HepG2 (cell line): ENCODE measurements around the gene MDH1B. TPM values are rescaled to one million over a fixed set of nuclear protein-coding genes. Genes with fewer than 3 reads are reported as not detected.

Source experiments
- ATAC-seq: fragments of 200-7000 bp; cut with Tn5 transposase; 3 replicates; pipeline ENCODE4 v1.9.1; 2020; ENCODE audit warnings: mild to moderate bottlenecking, moderate library complexity
- BruUV-seq: library from RNA; stranded (reverse); fragments of 400-500 nt; replicated peaks from 2 replicates; lab custom pipeline; 2021; lab: Mats Ljungman, UMichigan
- CTCF ChIA-PET: fragments of 300-600 bp; formaldehyde crosslinking; extraction: SDS; loops from one replicate; lab custom pipeline; 2021; ENCODE audit warnings: low total read pairs, inconsistent platforms, low intra/inter-chr PET ratio; lab: Yijun Ruan, JAX
- POLR2A ChIA-PET: fragments of 350-600 bp; sonication (Branson Sonifier 250); formaldehyde crosslinking; loops from one replicate; lab custom pipeline; 2020; ENCODE audit warnings: antibody characterized with exemption, inconsistent platforms; lab: Yijun Ruan, JAX
- DNase-seq: peaks from one replicate; pipeline ENCODE4 v3.0.0-alpha.2; 2015; ENCODE audit warnings: low spot score
- FAIRE-seq: peaks from 3 replicates; lab custom pipeline; 2011; peaks lifted over from hg19 to GRCh38; lab: Jason Lieb, UNC
- H2AFZ ChIP-seq: one replicate; pipeline ENCODE4 v1.6.1; 2011; ENCODE audit warnings: low read length, inconsistent platforms
- H3K27ac ChIP-seq: fragments of 300-600 bp; 3 replicates; pipeline ENCODE4 v1.8.0; 2011; ENCODE audit warnings: mixed run types, mild to moderate bottlenecking, mixed read lengths, low read length, inconsistent platforms; ENCODE audit not compliant: insufficient read depth; ENCODE audit errors: extremely low read length
- H3K27me3 ChIP-seq, 2 experiments: fragments of 200-600 bp in 1 of 2; 2 replicates in 1 of 2; 3 replicates in 1 of 2; pipeline versions ENCODE4 v1.6.0 to v1.8.0; 2011; ENCODE audit warnings: low read length in 2 of 2, mild to moderate bottlenecking in 2 of 2, moderate library complexity in 2 of 2, inconsistent platforms in 1 of 2; ENCODE audit not compliant: insufficient read depth in 2 of 2, control insufficient read depth in 1 of 2
- H3K36me3 ChIP-seq, 2 experiments: fragments of 200-600 bp in 1 of 2; replicated peaks in 1 of 2; 2 replicates in 1 of 2; 3 replicates in 1 of 2; pipeline versions ENCODE4 v1.5.1 to v1.8.0; 2011; ENCODE audit warnings: low read length in 2 of 2, inconsistent platforms in 1 of 2; ENCODE audit not compliant: insufficient read depth in 2 of 2, control insufficient read depth in 1 of 2
- H3K4me1 ChIP-seq: 2 replicates; pipeline ENCODE4 v1.5.1; 2012; ENCODE audit warnings: low read length, inconsistent platforms; ENCODE audit not compliant: insufficient read depth
- H3K4me2 ChIP-seq: 2 replicates; pipeline ENCODE4 v1.6.0; 2011; ENCODE audit warnings: low read depth, low read length, inconsistent platforms
- H3K4me3 ChIP-seq, 3 experiments: fragments of 200-600 bp in 1 of 3; sonication (generic), shearing (Covaris generic) in 1 of 3; replicated peaks in 1 of 3; 2 replicates each; pipeline ENCODE4 v1.5.1; 2011 to 2016; ENCODE audit warnings: low read length in 3 of 3, inconsistent platforms in 2 of 3, low read depth in 2 of 3, mild to moderate bottlenecking in 2 of 3, control low read depth in 1 of 3, mixed read lengths in 1 of 3; ENCODE audit not compliant: insufficient read depth in 1 of 3
- H3K79me2 ChIP-seq: one replicate; pipeline ENCODE4 v1.6.1; 2011; ENCODE audit warnings: low read length, inconsistent platforms; ENCODE audit not compliant: insufficient read depth
- H3K9ac ChIP-seq: 2 replicates; pipeline ENCODE4 v1.6.0; 2011; ENCODE audit warnings: mild to moderate bottlenecking, low read depth, low read length, inconsistent platforms; ENCODE audit not compliant: insufficient read depth
- H3K9me3 ChIP-seq: 2 replicates; pipeline ENCODE4 v1.5.1; 2012; ENCODE audit warnings: mild to moderate bottlenecking, low read length
- H4K20me1 ChIP-seq: 2 replicates; pipeline ENCODE4 v1.6.0; 2011; ENCODE audit warnings: inconsistent platforms, mild to moderate bottlenecking, low read length, moderate library complexity; ENCODE audit not compliant: insufficient read depth
- ATF7 ChIP-seq, 2 experiments: fragments of 450-650 bp in 1 of 2; sonication (generic) in 1 of 2; formaldehyde crosslinking in 1 of 2; IDR thresholded peaks; 2 replicates each; pipeline versions ENCODE4 v1.4.0 to v1.6.1; 2016 to 2020; ENCODE audit warnings: antibody characterized with exemption in 1 of 2, mild to moderate bottlenecking in 1 of 2, missing genetic modification reagents in 1 of 2
- ERF ChIP-seq: IDR thresholded peaks from 2 replicates; pipeline ENCODE4 v1.6.1; 2018; ENCODE audit warnings: missing biosample characterization, missing genetic modification reagents
- GABPB1 ChIP-seq: IDR thresholded peaks from 2 replicates; pipeline ENCODE4 v1.6.1; 2016; ENCODE audit warnings: mild to moderate bottlenecking, missing genetic modification reagents, moderate library complexity, missing compliant biosample characterization
- NRL ChIP-seq: sonication (generic); formaldehyde crosslinking; IDR thresholded peaks from 2 replicates; pipeline ENCODE4 v1.5.0; 2020; ENCODE audit warnings: missing genetic modification reagents, mild to moderate bottlenecking, moderate library complexity, borderline replicate concordance
- RBM22 ChIP-seq: fragments of 200-400 bp; formaldehyde crosslinking; optimal IDR thresholded peaks from 2 replicates; pipeline ENCODE3; 2017; ENCODE audit warnings: mild to moderate bottlenecking, low read length, moderate library complexity
- ZNF20 ChIP-seq: sonication (generic); formaldehyde crosslinking; IDR thresholded peaks from 2 replicates; pipeline ENCODE4 v1.4.0; 2020; ENCODE audit warnings: mild to moderate bottlenecking, moderate library complexity, missing genetic modification reagents
- ZNF605 ChIP-seq: sonication (generic); formaldehyde crosslinking; IDR thresholded peaks from 2 replicates; pipeline ENCODE4 v1.8.0; 2022; ENCODE audit warnings: mild to moderate bottlenecking, missing genetic modification reagents
- WGBS: methylation state at CpG from one replicate; pipeline ENCODE4 v1.1.6; 2017; ENCODE audit warnings: low lambda C conversion rate; 5-methylcytosine and 5-hydroxymethylcytosine counted together
- in situ Hi-C: cut with HindIII; loops from 2 replicates; pipeline ENCODE4 v1.10.0; 2017; ENCODE audit warnings: low pct_unique_long_range_greater_than_20kb; ENCODE audit not compliant: extremely low pct_ligation_motif_present
- intact Hi-C: fragments of 100-400 bp; cut with micrococcal nuclease; formaldehyde crosslinking; loops from one replicate; pipeline ENCODE4 v1.10.0; 2022; ENCODE audit not compliant: unreplicated experiment
- polyA plus RNA-seq, 8 experiments: library from polyadenylated mRNA; depleted of rRNA in 3 of 8; stranded (reverse) in 7 of 8; unstranded in 1 of 8; fragments of >200 nt; fragmentation: Illumina TruSeq in 4 of 8; extraction: Trizol in 4 of 8; gene quantifications; 2 replicates each; pipeline versions ENCODE4 v1.2.1 to v1.2.3, GENCODE V29; 2011 to 2016; ENCODE audit warnings: low read depth in 4 of 8, missing spikeins in 1 of 8, mixed read lengths in 1 of 8; ENCODE audit not compliant: insufficient read depth in 1 of 8
- total RNA-seq, 5 experiments: library from RNA; depleted of rRNA; stranded (reverse); fragments of >200 nt; fragmentation: Illumina TruSeq; extraction: Trizol; gene quantifications; 2 replicates each; pipeline ENCODE4 v1.2.3, GENCODE V29; 2016; ENCODE audit warnings: low read depth in 1 of 5
- TF ChIP-seq, protein P1 (sequence below): sonication (generic); formaldehyde crosslinking; IDR thresholded peaks from 2 replicates; pipeline ENCODE4 v1.5.0; 2020; ENCODE audit warnings: missing genetic modification reagents
- TF ChIP-seq, protein P2 (sequence below): sonication (generic); formaldehyde crosslinking; IDR thresholded peaks from 2 replicates; pipeline ENCODE4 v1.4.0; 2020; ENCODE audit warnings: missing genetic modification reagents
- TF ChIP-seq, protein P3 (sequence below): sonication (generic); formaldehyde crosslinking; IDR thresholded peaks from 2 replicates; pipeline ENCODE4 v1.4.0; 2020; ENCODE audit warnings: mild to moderate bottlenecking, missing genetic modification reagents

MDH1B gene
- total and polyA plus RNA-seq, 2 of the 13 experiments (the other 11 are each of a cell fraction or from before 2014, with no cell fraction given) = 0.17 to 0.86 TPM

DNA sequence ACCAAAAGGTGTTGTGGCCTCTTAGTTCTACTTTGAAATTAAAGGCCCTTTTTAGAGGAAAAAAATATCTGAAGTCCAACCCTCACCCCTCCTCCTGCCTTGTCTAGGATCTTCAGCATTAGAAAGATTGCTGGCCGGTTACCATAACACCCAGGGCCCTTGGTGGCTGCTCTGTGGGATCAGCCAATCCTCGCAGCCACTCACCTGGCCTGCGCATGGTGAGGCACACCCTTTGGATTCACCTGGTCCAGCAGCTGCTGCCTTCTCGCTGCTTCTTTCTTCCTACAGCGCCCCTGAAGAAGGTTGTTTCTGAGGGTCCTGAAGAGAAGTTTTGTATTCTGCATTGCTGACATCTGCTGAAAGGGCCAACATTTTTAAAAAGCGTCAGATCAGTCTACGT, 72.2 kb downstream of the MDH1B start:
- Histone ChIP-seq H3K27me3 (peaks cover 1 to 3% of the 10 kb centered on the region in 2 experiments; a peak in 2 of 5 replicates), H3K9me3 (no peaks in the 10 kb centered on the region), H3K4me1 (no peaks in the 10 kb centered on the region), H3K36me3 (no peaks in the 10 kb centered on the region), H3K27ac (no peak overlapping the region), H3K4me3 (no peak overlapping the region), H3K9ac (no peak overlapping the region), H3K4me2 (no peak overlapping the region), H3K79me2 (no peaks in the 10 kb centered on the region), H4K20me1 (no peaks in the 10 kb centered on the region), H2AFZ (no peak overlapping the region)
- DNase-seq = no peak
- in situ Hi-C loops (loop anchor here (5.0 to 10.0 kb wide), 3 partner anchors 94 to 779 kb away; no protein-coding TSS in a partner anchor), intact Hi-C loops (loop anchor here (1.0 kb wide), 3 partner anchors 88 to 782 kb away; no protein-coding TSS in a partner anchor)
- POLR2A ChIA-PET = no interaction called here
- CTCF ChIA-PET = interaction anchor here (1.4 to 2.4 kb wide), 5 partner anchors 88 to 782 kb away, joined by 3 to 22 read pairs (median 10); no protein-coding TSS in a partner anchor
- TF ChIP-seq ERF (CRISPR knock-in tag) = no peak
- TF ChIP-seq GABPB1 = no peak
- TF ChIP-seq ZNF20 (CRISPR knock-in tag) = no peak
- TF ChIP-seq, protein P1, sequence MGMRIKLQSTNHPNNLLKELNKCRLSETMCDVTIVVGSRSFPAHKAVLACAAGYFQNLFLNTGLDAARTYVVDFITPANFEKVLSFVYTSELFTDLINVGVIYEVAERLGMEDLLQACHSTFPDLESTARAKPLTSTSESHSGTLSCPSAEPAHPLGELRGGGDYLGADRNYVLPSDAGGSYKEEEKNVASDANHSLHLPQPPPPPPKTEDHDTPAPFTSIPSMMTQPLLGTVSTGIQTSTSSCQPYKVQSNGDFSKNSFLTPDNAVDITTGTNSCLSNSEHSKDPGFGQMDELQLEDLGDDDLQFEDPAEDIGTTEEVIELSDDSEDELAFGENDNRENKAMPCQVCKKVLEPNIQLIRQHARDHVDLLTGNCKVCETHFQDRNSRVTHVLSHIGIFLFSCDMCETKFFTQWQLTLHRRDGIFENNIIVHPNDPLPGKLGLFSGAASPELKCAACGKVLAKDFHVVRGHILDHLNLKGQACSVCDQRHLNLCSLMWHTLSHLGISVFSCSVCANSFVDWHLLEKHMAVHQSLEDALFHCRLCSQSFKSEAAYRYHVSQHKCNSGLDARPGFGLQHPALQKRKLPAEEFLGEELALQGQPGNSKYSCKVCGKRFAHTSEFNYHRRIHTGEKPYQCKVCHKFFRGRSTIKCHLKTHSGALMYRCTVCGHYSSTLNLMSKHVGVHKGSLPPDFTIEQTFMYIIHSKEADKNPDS = no peak
- TF ChIP-seq ZNF605 (CRISPR knock-in tag) = no peak
- TF ChIP-seq, protein P2, sequence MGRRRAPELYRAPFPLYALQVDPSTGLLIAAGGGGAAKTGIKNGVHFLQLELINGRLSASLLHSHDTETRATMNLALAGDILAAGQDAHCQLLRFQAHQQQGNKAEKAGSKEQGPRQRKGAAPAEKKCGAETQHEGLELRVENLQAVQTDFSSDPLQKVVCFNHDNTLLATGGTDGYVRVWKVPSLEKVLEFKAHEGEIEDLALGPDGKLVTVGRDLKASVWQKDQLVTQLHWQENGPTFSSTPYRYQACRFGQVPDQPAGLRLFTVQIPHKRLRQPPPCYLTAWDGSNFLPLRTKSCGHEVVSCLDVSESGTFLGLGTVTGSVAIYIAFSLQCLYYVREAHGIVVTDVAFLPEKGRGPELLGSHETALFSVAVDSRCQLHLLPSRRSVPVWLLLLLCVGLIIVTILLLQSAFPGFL (CRISPR knock-in tag) = no peak
- no peak for TF ChIP-seq RBM22
- TF ChIP-seq NRL (CRISPR knock-in tag) = no peak
- TF ChIP-seq, protein P3, sequence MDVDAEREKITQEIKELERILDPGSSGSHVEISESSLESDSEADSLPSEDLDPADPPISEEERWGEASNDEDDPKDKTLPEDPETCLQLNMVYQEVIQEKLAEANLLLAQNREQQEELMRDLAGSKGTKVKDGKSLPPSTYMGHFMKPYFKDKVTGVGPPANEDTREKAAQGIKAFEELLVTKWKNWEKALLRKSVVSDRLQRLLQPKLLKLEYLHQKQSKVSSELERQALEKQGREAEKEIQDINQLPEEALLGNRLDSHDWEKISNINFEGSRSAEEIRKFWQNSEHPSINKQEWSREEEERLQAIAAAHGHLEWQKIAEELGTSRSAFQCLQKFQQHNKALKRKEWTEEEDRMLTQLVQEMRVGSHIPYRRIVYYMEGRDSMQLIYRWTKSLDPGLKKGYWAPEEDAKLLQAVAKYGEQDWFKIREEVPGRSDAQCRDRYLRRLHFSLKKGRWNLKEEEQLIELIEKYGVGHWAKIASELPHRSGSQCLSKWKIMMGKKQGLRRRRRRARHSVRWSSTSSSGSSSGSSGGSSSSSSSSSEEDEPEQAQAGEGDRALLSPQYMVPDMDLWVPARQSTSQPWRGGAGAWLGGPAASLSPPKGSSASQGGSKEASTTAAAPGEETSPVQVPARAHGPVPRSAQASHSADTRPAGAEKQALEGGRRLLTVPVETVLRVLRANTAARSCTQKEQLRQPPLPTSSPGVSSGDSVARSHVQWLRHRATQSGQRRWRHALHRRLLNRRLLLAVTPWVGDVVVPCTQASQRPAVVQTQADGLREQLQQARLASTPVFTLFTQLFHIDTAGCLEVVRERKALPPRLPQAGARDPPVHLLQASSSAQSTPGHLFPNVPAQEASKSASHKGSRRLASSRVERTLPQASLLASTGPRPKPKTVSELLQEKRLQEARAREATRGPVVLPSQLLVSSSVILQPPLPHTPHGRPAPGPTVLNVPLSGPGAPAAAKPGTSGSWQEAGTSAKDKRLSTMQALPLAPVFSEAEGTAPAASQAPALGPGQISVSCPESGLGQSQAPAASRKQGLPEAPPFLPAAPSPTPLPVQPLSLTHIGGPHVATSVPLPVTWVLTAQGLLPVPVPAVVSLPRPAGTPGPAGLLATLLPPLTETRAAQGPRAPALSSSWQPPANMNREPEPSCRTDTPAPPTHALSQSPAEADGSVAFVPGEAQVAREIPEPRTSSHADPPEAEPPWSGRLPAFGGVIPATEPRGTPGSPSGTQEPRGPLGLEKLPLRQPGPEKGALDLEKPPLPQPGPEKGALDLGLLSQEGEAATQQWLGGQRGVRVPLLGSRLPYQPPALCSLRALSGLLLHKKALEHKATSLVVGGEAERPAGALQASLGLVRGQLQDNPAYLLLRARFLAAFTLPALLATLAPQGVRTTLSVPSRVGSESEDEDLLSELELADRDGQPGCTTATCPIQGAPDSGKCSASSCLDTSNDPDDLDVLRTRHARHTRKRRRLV (CRISPR knock-in tag) = no peak
- TF ChIP-seq ATF7 (IDR thresholded peaks at IDR 0.05) = no peak
- TF ChIP-seq ATF7 (CRISPR knock-in tag; IDR thresholded peaks at IDR 0.05) = no peak
- BruUV-seq = no TSS peak
- WGBS = 20% methylated on average over 7 of the region's 7 CpGs
- no peak for FAIRE-seq
- no peak for ATAC-seq
